HCT116 (cell line): ENCODE results near the gene ECEL1. TPM values are rescaled to one million over a fixed set of nuclear protein-coding genes. Genes with fewer than 3 reads are reported as not detected.

Experiments used
- ATAC-seq: fragments of 200-7000 bp; cut with Tn5 transposase; 2 replicates; pipeline ENCODE4 v1.9.1; 2020; ENCODE audit warnings: mild to moderate bottlenecking, moderate library complexity
- BruUV-seq: library from RNA; stranded (reverse); fragments of 400-500 nt; replicated peaks from 2 replicates; lab custom pipeline; 2021; lab: Mats Ljungman, UMichigan
- CTCF ChIA-PET: fragments of 300-600 bp; sonication (Branson Sonifier 250); formaldehyde crosslinking; loops from one replicate; lab custom pipeline; 2021; ENCODE audit warnings: antibody characterized with exemption; lab: Charles Lee
- POLR2A ChIA-PET: fragments of 300-600, 350-600 bp; sonication (Branson Sonifier 250); formaldehyde crosslinking; loops from one replicate; lab custom pipeline; 2021; ENCODE audit warnings: antibody characterized with exemption; lab: Charles Lee
- RAD21 ChIA-PET, 2 experiments: fragments of 300-600 bp; sonication (Branson Sonifier 250); formaldehyde crosslinking; loops; one replicate each; lab custom pipeline; 2023; ENCODE audit warnings: low total read pairs in 2 of 2; ENCODE audit not compliant: uncharacterized antibody in 2 of 2, unreplicated experiment in 2 of 2, low non-redundant PET in 1 of 2; lab: Charles Lee
- DNase-seq: peaks from one replicate; pipeline ENCODE4 v3.0.0-alpha.2; 2010; ENCODE audit warnings: low read depth, low spot score
- H2AFZ ChIP-seq: fragments of 200-600 bp; shearing (Covaris generic), sonication (generic); 2 replicates; pipeline ENCODE4 v1.6.1; 2017; ENCODE audit warnings: low read depth, mixed run types, mixed read lengths, antibody characterized with exemption, low read length; ENCODE audit not compliant: poor library complexity, severe bottlenecking
- H3K27ac ChIP-seq: 2 replicates; pipeline ENCODE4 v1.5.1; 2012; ENCODE audit warnings: low read depth, low read length
- H3K27me3 ChIP-seq: fragments of 200-600 bp; sonication (generic); 2 replicates; pipeline ENCODE4 v1.6.1; 2016; ENCODE audit warnings: mixed run types, low read length, mixed read lengths; ENCODE audit not compliant: insufficient read depth
- H3K36me3 ChIP-seq, 2 experiments: fragments of 200-500 bp in 1 of 2; fragments of 200-600 bp in 1 of 2; sonication (Bioruptor generic) in 1 of 2; sonication (generic) in 1 of 2; 2 replicates each; pipeline versions ENCODE4 v1.5.1 to v1.6.1; 2014 to 2016; ENCODE audit warnings: low read length in 2 of 2, inconsistent platforms in 1 of 2, mixed read lengths in 1 of 2, mixed run types in 1 of 2; ENCODE audit not compliant: insufficient read depth in 2 of 2, control insufficient read depth in 1 of 2
- H3K4me1 ChIP-seq, 2 experiments: fragments of 200-600 bp in 1 of 2; sonication (generic) in 1 of 2; 2 replicates each; pipeline versions ENCODE4 v1.5.1 to v1.6.1; 2012 to 2017; ENCODE audit warnings: low read length in 2 of 2, inconsistent platforms in 1 of 2, mild to moderate bottlenecking in 1 of 2, mixed read lengths in 1 of 2, mixed run types in 1 of 2, moderate library complexity in 1 of 2; ENCODE audit not compliant: insufficient read depth in 2 of 2, control insufficient read depth in 1 of 2
- H3K4me2 ChIP-seq: fragments of 200-600 bp; sonication (generic); 2 replicates; pipeline ENCODE4 v1.6.1; 2017; ENCODE audit warnings: mixed run types, low read length, mixed read lengths
- H3K4me3 ChIP-seq, 2 experiments: fragments of 200-600 bp in 1 of 2; sonication (generic) in 1 of 2; replicated peaks in 1 of 2; 2 replicates each; pipeline ENCODE4 v1.5.1; 2011 to 2016; ENCODE audit warnings: low read length in 2 of 2, control low read depth in 1 of 2, low read depth in 1 of 2, mild to moderate bottlenecking in 1 of 2, mixed read lengths in 1 of 2, mixed run types in 1 of 2
- H3K79me2 ChIP-seq: fragments of 200-600 bp; sonication (generic); 2 replicates; pipeline ENCODE4 v1.6.1; 2017; ENCODE audit warnings: mild to moderate bottlenecking, mixed run types, low read length, moderate library complexity, mixed read lengths; ENCODE audit not compliant: insufficient read depth
- H3K9ac ChIP-seq: fragments of 200-600 bp; sonication (generic); 2 replicates; pipeline ENCODE4 v1.6.1; 2016; ENCODE audit warnings: low read length, mixed read lengths
- H3K9me2 ChIP-seq: fragments of 200-600 bp; sonication (generic), shearing (Covaris generic); 2 replicates; pipeline ENCODE4 v1.6.1; 2017; ENCODE audit warnings: mixed run types, mild to moderate bottlenecking, moderate library complexity; ENCODE audit not compliant: insufficient read depth
- H3K9me3 ChIP-seq, 2 experiments: fragments of 200-500 bp in 1 of 2; fragments of 200-600 bp in 1 of 2; sonication (Bioruptor generic) in 1 of 2; sonication (generic) in 1 of 2; 2 replicates each; pipeline ENCODE4 v1.6.1; 2014 to 2017; ENCODE audit warnings: low read length in 2 of 2, mixed read lengths in 2 of 2, inconsistent platforms in 1 of 2, low read depth in 1 of 2, mild to moderate bottlenecking in 1 of 2, mixed run types in 1 of 2, moderate library complexity in 1 of 2; ENCODE audit not compliant: control insufficient read depth in 1 of 2, insufficient read depth in 1 of 2
- H4K20me1 ChIP-seq: fragments of 200-600 bp; sonication (generic), shearing (Covaris generic); 2 replicates; pipeline ENCODE4 v1.6.1; 2017; ENCODE audit warnings: mixed run types, mild to moderate bottlenecking, moderate library complexity; ENCODE audit not compliant: insufficient read depth
- ATF3 ChIP-seq: IDR thresholded peaks from 2 replicates; pipeline ENCODE4 v1.6.1; 2012
- CBX3 ChIP-seq: IDR thresholded peaks from 2 replicates; pipeline ENCODE4 v1.6.1; 2012; ENCODE audit warnings: low read depth
- CTCF ChIP-seq, 3 experiments: fragments of 200-600 bp in 1 of 3; sonication (generic) in 1 of 3; IDR thresholded peaks in 2 of 3; conservative IDR thresholded peaks in 1 of 3; 2 replicates each; pipeline ENCODE4 v1.5.1; 2012 to 2017; ENCODE audit warnings: low read depth in 2 of 3, low read length in 2 of 3, antibody characterized with exemption in 1 of 3, borderline replicate concordance in 1 of 3, control low read depth in 1 of 3, mild to moderate bottlenecking in 1 of 3, mixed read lengths in 1 of 3, mixed run types in 1 of 3, moderate library complexity in 1 of 3; ENCODE audit not compliant: insufficient read depth in 1 of 3
- EGR1 ChIP-seq: IDR thresholded peaks from 2 replicates; pipeline ENCODE4 v1.6.1; 2012; ENCODE audit warnings: low read depth
- EZH2 ChIP-seq: fragments of 200-600 bp; sonication (generic); IDR thresholded peaks from 2 replicates; pipeline ENCODE4 v1.6.1; 2017; ENCODE audit warnings: antibody characterized with exemption, mixed run types
- EZH2phosphoT487 ChIP-seq: fragments of 200-600 bp; IDR thresholded peaks from 2 replicates; pipeline ENCODE4 v1.6.1; 2018; ENCODE audit warnings: antibody characterized with exemption, borderline replicate concordance
- JUND ChIP-seq: IDR thresholded peaks from 2 replicates; pipeline ENCODE4 v1.6.1; 2012
- POLR2A ChIP-seq: IDR thresholded peaks from 2 replicates; pipeline ENCODE4 v1.7.0; 2011; ENCODE audit warnings: borderline replicate concordance; ENCODE audit not compliant: insufficient read depth, insufficient read length; ENCODE audit errors: extremely low read depth
- RAD21 ChIP-seq: IDR thresholded peaks from 2 replicates; pipeline ENCODE4 v1.6.1; 2012; ENCODE audit warnings: low read depth, mild to moderate bottlenecking
- SIN3A ChIP-seq: IDR thresholded peaks from 2 replicates; pipeline ENCODE4 v1.6.1; 2012; ENCODE audit warnings: low read depth
- SP1 ChIP-seq: IDR thresholded peaks from 2 replicates; pipeline ENCODE4 v1.6.1; 2012; ENCODE audit warnings: low read depth
- TCF7L2 ChIP-seq: IDR thresholded peaks from 2 replicates; pipeline ENCODE4 v1.7.0; 2011; ENCODE audit warnings: borderline replicate concordance, inconsistent platforms; ENCODE audit not compliant: insufficient read depth, insufficient read length; ENCODE audit errors: extremely low read depth
- YY1 ChIP-seq: IDR thresholded peaks from 2 replicates; pipeline ENCODE4 v1.6.1; 2011; ENCODE audit warnings: low read length, low read depth, moderate library complexity, mild to moderate bottlenecking; ENCODE audit not compliant: insufficient replicate concordance; ENCODE audit errors: extremely low read depth
- ZFX ChIP-seq: fragments of 450-650 bp; IDR thresholded peaks from 2 replicates; pipeline ENCODE4 v1.6.1; 2017
- ZNF274 ChIP-seq: fragments of 200-500 bp; sonication (Bioruptor generic); IDR thresholded peaks from 2 replicates; pipeline ENCODE4 v1.6.1; 2014; ENCODE audit warnings: mild to moderate bottlenecking, low read depth, low read length, inconsistent platforms
- intact Hi-C: fragments of 100-400 bp; cut with micrococcal nuclease; formaldehyde crosslinking; loops from 2 replicates; pipeline ENCODE4 v1.10.0; 2022
- total RNA-seq: library from RNA; stranded (reverse); gene quantifications from one replicate; pipeline ENCODE4 v1.2.1, GENCODE V29; 2021; ENCODE audit not compliant: unreplicated experiment

Gene ECEL1
- total RNA-seq, 1 experiment from 2014 or later: not detected

DNA sequence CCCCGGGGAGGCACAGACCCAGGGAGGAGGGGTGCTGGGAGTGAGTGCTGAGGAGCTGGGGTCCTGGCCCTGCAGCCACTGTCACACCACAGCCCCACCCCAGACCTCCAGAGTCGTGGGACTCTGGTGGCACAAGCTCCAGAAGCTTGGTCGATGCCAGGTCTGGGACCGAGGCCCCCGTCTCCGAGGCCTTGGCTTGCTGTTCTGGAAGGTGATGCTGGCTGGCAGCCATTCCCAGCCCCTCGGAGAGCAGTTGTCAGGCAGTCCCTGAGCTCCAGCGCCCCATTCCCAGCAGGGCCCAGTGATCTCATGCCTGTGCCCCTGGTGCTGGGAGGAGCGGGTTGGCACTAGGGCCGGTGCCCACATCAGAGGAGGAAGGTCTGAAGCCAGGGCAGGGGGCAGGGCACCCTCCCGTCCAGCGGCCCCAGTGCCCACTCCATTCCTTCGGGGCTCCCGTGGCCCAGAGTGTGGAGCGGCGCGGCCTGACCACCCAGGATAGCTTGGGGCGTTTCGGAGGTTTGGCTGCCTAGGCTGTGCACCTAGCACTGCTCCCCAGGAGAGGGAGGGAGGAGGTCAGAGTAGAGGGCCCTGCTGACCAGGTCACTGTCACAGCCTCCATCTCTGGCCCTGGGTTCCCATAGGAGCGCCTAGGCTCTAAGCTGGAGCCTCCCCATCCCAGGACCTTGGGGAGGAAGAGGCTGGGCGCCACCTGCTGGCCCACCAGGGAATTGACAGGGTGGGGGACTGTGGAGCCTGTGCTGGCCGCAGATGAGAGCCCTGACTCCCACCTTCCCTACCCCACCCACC is 48.5 kb downstream of the ECEL1 start:
- intact Hi-C loops: no loop called here
- H3K9me3 ChIP-seq: no peaks in the 10 kb centered on the region
- H3K4me3 ChIP-seq: no peak overlapping the region
- no peaks in the 10 kb centered on the region for H3K9me2 ChIP-seq
- ATAC-seq (peak; percentile 80), DNase-seq (no peak)
- no peaks in the 10 kb centered on the region for H3K79me2 ChIP-seq
- H4K20me1 ChIP-seq: no peaks in the 10 kb centered on the region
- TF ChIP-seq RAD21 (peak; percentile 59), ZNF274 (no peak), CTCF (IDR thresholded peaks at IDR 0.05 in 2 of 3, conservative IDR thresholded peaks at IDR 0.05 in 1 of 3; ENCODE audit: borderline replicate concordance in 1 of 3, insufficient read depth in 1 of 3, low read depth in 2 of 3, low read length in 2 of 3) (peak in 2 of 3 experiments; percentile 33 to 46; a peak in 3 of 6 replicates)
- ChIA-PET POLR2A (no interaction called here), CTCF (interaction anchor here (1.0 to 2.2 kb wide), 8 partner anchors 13 to 589 kb away, joined by 3 to 14 read pairs (median 6); no protein-coding TSS in a partner anchor), RAD21 (interaction anchor here in 1 of 2 experiments (1.0 kb wide), 1 partner anchor 72 kb away, joined by 4 read pairs; no protein-coding TSS in a partner anchor)
- H3K36me3 ChIP-seq: no peaks in the 10 kb centered on the region
- H3K4me2 ChIP-seq: no peak overlapping the region
- H2AFZ ChIP-seq: no peak overlapping the region
- no peak overlapping the region for H3K9ac ChIP-seq
- H3K4me1 ChIP-seq: peaks cover 0 to 6% of the 10 kb centered on the region in 2 experiments; a peak in 2 of 4 replicates
- H3K27ac ChIP-seq: no peak overlapping the region
- H3K27me3 ChIP-seq: no peaks in the 10 kb centered on the region
- no TSS peak for BruUV-seq

- RAD21 ChIA-PET: no interaction called here
- no peaks in the 10 kb centered on the region for H3K27me3 ChIP-seq
- peaks cover 0 to 3% of the 10 kb centered on the region in 2 experiments; a peak in 1 of 4 replicates for H3K4me1 ChIP-seq
- no peak overlapping the region for H3K9ac ChIP-seq
- H3K9me2 ChIP-seq: no peaks in the 10 kb centered on the region
- H3K4me2 ChIP-seq: no peak overlapping the region
- no peak for DNase-seq
- intact Hi-C loops: no loop called here
- BruUV-seq: no TSS peak
- no peak for ATAC-seq
- H3K36me3 ChIP-seq: no peaks in the 10 kb centered on the region
- no peaks in the 10 kb centered on the region for H3K9me3 ChIP-seq
- H2AFZ ChIP-seq: no peak overlapping the region
- H3K79me2 ChIP-seq: no peaks in the 10 kb centered on the region
- CTCF ChIA-PET: interaction anchor here (0.6 to 1.2 kb wide), 3 partner anchors 9 to 538 kb away, joined by 3 read pairs; no protein-coding TSS in a partner anchor
- POLR2A ChIA-PET: no interaction called here
- no peaks in the 10 kb centered on the region for H4K20me1 ChIP-seq
- no peak overlapping the region for H3K4me3 ChIP-seq
- H3K27ac ChIP-seq: no peak overlapping the region
- TF ChIP-seq SP1 (no peak), YY1 (no peak), SIN3A (no peak), POLR2A (no peak), ATF3 (no peak), EGR1 (no peak), JUND (no peak), TCF7L2 (no peak), CBX3 (no peak), ZFX (no peak), EZH2phosphoT487 (no peak), EZH2 (no peak), CTCF (IDR thresholded peaks at IDR 0.05 in 2 of 3, conservative IDR thresholded peaks at IDR 0.05 in 1 of 3; ENCODE audit: borderline replicate concordance in 1 of 3, insufficient read depth in 1 of 3, low read depth in 2 of 3, low read length in 2 of 3) (no peak)
These were observed 49.5 kb downstream of the ECEL1 start for GRCh38 chr2:232438091-232438490.
